ENCODE results near the gene KSR1.
"Not testable (repeated sequence)": the region's sequence is repeated elsewhere in the genome, so short reads cannot be mapped to it uniquely, and the experiment has no call there.

KSR1 gene

GRCh38 chr17:27455236-27455913 lies 873 bp upstream of the KSR1 start:
- no peak for DNase-seq (ENCODE audit: low read depth)

GRCh38 chr17:27456681-27457359 lies 572 bp downstream of the KSR1 start:
- DNase-seq (ENCODE audit: low read depth), result no peak

GRCh38 chr17:27457360-27457715 lies 1.1 kb downstream of the KSR1 start:
- DNase-seq (ENCODE audit: low read depth), result no peak

DNA sequence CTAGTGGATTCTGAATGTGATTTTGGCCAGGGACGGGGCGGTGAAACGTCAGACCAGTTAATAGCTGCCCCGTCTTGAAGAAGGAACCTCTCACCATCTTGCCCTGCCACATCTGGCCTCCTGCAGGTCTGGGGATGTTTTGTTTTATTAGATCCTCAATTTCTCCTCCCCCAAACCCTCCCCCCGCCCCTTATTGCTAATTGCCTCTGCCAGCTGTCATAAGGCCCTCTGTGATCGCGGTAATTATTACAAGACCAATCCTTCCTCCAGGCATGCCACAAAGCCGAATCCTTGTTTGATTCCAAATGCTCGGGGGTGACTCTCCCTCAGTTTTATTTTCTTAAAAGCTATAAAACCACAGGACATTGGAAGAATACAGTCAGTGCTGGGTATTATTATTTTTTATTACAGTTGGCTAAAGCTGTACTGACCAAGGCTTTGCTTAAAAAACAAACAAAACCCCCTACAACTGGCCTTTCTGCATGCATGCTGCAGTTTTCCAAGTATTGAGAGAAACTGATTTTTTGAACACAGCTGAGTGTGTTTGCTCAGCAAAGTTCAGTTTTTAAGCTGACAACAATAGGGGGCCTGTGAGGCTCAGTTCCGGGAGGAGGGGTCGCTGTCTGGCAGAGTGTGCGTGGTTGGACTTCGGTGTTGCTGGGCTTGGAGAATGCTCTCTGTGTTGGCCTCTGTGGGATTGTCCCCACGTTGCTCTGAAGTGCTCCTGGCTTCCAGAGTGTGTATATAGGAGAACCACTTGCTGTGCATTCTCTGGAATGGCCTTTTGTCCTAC lies 1.7 kb downstream of the KSR1 start:
- DNase-seq (ENCODE audit: low read depth), result no peak

GRCh38 chr17:27458524-27458908 lies 2.3 kb downstream of the KSR1 start:
- no peak for DNase-seq (ENCODE audit: low read depth)

- DNase-seq (ENCODE audit: low read depth), result no peak
Measured at GRCh38 chr17:27459433-27459832, 3.2 kb downstream of the KSR1 start.

DNA sequence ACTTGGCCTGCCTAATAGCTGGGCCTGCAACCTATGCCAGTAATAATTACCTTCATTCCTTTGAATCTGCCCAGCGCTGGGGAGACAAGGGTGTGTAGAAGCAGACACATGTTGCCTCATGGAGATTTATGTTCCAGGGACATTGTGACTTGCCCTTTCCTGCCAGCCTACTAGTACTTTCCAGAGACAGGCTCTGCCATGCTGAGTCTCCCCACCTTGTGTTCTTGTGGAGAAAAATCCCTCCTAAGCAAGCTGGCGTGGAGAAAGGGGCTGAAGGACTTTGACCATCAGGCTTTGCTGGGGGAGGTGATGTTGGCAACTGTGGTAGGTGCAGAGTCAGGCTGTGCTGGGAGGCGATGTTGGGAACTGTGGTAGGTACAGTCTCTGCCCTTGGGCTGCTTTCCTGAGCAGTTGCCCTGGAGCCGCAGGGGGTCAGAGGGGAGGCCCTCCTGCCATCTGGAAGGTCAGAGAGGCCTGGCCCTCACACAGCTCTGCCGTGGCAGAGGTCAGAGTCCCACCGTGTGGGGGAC lies 4.0 kb downstream of the KSR1 start:
- no peak for DNase-seq (ENCODE audit: low read depth)

- no peak for DNase-seq (ENCODE audit: low read depth)
Measured at GRCh38 chr17:27461192-27461859, 5.1 kb downstream of the KSR1 start.

- no peak for DNase-seq (ENCODE audit: low read depth)
Measured at GRCh38 chr17:27462149-27462548, 5.9 kb downstream of the KSR1 start.

GRCh38 chr17:27462714-27463113 lies 6.5 kb downstream of the KSR1 start:
- no peak for DNase-seq (ENCODE audit: low read depth)

- DNase-seq (ENCODE audit: low read depth), result no peak
Measured at GRCh38 chr17:27463235-27463677, 7.0 kb downstream of the KSR1 start.

- not testable (repeated sequence) for DNase-seq (ENCODE audit: low read depth)
Measured at GRCh38 chr17:27464019-27464418, 7.8 kb downstream of the KSR1 start.

DNA sequence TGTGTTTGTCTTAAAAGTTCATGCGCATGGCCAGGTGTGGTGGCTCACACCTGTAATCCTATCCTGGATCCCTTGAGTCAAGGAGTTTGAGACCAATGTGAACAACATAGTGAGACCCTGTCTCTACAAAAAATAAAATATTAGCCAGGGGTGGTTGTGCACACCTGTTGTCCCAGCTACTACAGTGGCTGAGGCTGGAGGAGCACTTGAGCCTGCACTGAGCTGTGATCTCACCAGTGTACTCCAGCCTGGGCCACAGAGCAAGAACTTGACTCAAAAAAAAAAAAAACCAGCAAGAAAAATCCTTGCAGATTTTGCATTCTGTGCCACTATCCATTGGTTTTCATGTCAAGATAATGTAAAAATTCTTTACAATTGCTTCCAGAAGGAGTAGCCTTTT lies 8.2 kb downstream of the KSR1 start:
- no peak for DNase-seq (ENCODE audit: low read depth)

- not testable (repeated sequence) for DNase-seq (ENCODE audit: low read depth)
Measured at GRCh38 chr17:27465875-27466274, 9.6 kb downstream of the KSR1 start.

GRCh38 chr17:27466376-27466742 lies 10.1 kb downstream of the KSR1 start:
- no peak for DNase-seq (ENCODE audit: low read depth)

DNA sequence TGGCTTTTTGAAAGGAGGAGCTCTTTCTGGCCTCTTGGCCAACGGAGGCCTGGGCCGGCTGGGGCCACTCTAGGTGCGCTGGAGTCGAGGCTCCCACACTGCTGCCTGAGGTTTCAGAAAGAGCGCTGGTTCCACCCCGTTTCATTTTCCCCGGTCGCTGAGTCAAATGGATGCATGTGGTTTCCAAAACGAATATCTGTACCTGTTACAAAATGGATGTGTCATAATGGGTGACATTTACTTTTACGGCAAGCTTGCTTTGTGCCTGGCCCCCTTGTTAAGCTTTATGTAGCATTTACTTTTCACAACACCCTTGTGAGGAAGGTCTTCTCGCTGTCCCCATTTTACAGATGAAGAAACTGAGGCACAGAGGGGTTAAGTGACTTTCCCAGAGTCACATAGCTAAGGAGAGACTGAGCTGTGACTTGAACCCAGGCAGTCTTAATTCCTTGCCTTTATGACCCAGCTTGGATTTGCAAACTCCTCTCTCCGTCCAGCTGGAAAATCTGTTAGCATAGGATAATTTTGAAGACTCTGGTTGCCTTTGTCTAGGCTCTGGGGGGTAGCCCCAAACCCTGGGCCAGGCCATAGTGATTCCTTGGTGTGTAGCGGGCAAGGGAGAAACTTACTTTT lies 10.6 kb downstream of the KSR1 start:
- DNase-seq (ENCODE audit: low read depth), result no peak

- no peak for DNase-seq (ENCODE audit: low read depth)
Measured at GRCh38 chr17:27469256-27469655, 13.0 kb downstream of the KSR1 start.

DNA sequence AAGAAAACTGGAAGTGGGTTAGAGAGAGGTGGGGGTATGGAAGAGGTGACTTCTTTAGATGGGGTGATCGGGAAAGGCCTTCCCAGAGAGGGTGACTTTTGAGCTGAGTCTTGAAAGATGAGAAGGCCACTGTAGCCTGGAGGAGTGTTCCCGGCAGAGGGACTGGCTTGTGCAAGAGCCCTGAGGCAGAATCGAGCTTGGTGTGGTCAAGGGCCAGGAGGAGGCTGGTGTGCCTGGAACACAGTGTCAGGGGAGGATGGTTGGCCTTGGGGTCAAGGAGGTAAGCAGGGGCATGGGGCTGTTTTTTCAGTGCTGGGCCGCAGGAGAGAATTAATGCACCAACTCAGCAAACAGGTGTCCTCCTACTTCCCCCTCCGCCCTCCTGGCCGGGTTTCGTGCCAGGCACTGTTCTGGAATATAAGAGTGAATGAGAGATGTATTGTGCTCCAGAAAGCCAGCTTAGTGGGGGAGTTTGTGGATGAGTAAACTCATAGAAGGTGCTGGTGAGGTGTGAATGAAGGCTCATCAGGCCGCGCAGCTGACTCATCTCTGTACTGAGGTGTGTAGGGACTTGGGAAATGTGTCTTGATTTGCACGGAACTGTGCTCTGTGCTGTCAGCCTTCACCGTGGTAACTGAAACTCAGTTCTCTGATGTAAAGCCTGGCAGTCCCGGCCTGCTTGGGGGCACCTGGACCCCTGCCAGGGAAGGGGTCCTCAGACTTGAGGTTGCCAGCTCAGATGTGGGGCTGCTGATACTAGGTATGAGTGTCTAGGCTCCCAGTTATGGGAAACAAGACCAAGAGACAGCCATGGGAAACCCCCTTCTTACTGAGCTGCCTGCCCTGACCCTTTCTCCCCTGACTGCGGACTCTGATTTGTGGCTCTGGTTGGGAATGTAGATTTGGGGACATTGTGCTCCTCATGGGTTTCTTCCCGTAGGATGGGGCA lies 15.3 kb downstream of the KSR1 start:
- DNase-seq (ENCODE audit: low read depth), result peak; percentile 56

DNA sequence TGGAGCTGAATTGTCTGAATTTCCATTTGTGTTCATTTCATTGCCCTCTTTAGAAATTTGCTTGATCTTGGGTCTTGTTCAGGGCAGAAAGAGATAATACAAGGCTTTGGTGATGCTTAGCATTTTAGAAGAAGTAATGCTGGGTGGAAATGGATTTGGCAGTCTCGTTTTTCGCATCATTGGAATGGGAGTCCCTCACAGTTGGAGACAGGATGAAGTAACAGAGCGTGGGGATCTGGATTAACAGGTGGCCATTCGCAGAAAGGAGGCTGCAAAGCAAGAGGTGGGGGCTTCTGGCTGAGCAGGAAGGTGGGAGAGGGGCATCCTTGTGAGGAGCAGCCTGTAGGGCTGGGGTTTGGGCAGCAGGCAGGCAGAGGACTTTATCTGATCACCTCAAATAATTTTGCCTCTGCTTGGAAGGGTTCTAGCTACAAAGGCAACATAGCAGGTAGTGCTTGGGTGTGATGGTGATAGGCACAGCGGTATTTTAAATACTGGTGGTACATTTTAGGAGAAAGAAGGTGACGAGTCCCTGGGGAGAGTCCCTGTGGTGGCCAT lies 17.0 kb downstream of the KSR1 start:
- no peak for DNase-seq (ENCODE audit: low read depth)
